Tibial nerve (tissue), 4 donors: Measurements from ENCODE around the gene CUZD1. TPM values are rescaled to one million over a fixed set of nuclear protein-coding genes. Genes with fewer than 3 reads are reported as not detected.

Experiments
- DNase-seq, 2 donors: peaks; one replicate each; pipeline ENCODE4 v3.0.0-alpha.2; 2019; ENCODE audit warnings: low spot score in 2 of 2
- H3K27ac ChIP-seq, 4 donors: fragments of 200-600 bp; sonication (generic) in 3 of 4; one replicate each; pipeline ENCODE4 v1.5.1; 2017 to 2019; ENCODE audit warnings: mild to moderate bottlenecking in 1 of 4
- H3K27me3 ChIP-seq, 2 donors: fragments of 200-600 bp; sonication (generic) in 1 of 2; one replicate each; pipeline versions ENCODE4 v1.5.1 to v1.6.0; 2017 to 2019
- H3K36me3 ChIP-seq, 3 donors: fragments of 200-600 bp; sonication (generic); one replicate each; pipeline ENCODE4 v1.5.1; 2018 to 2019
- H3K4me1 ChIP-seq, 4 donors: fragments of 200-600 bp; sonication (generic) in 3 of 4; one replicate each; pipeline ENCODE4 v1.5.1; 2017 to 2019
- H3K4me3 ChIP-seq, 4 donors: fragments of 200-600 bp; sonication (generic) in 3 of 4; one replicate each; pipeline ENCODE4 v1.5.1; 2017 to 2019; ENCODE audit warnings: mild to moderate bottlenecking in 1 of 4, moderate library complexity in 1 of 4
- H3K9me3 ChIP-seq, 4 donors: fragments of 200-600 bp; sonication (generic) in 3 of 4; one replicate each; pipeline ENCODE4 v1.5.1; 2017 to 2019
- EP300 ChIP-seq, 2 donors: sonication (generic); formaldehyde crosslinking; IDR thresholded peaks; one replicate each; pipeline ENCODE4 v1.6.1; 2017; ENCODE audit warnings: antibody characterized with exemption in 2 of 2, mild to moderate bottlenecking in 1 of 2
- POLR2A ChIP-seq, 2 donors: fragments of 450-650 bp; IDR thresholded peaks; one replicate each; pipeline ENCODE4 v1.6.1; 2017; ENCODE audit warnings: antibody characterized with exemption in 2 of 2, mild to moderate bottlenecking in 2 of 2, moderate library complexity in 2 of 2
- WGBS, 2 donors: methylation state at CpG; one replicate each; pipeline ENCODE4 v1.1.5; 2018; 5-methylcytosine and 5-hydroxymethylcytosine counted together
- total RNA-seq, 4 donors: library from RNA; depleted of rRNA; stranded (reverse); fragments of >200 nt; gene quantifications; one replicate each; pipeline ENCODE4 v1.1.0, GENCODE V29; 2016
- TF ChIP-seq, protein P1 (sequence below), 5 experiments: fragments of 200-600 bp in 3 of 5; fragments of 450-650 bp in 2 of 5; sonication (generic) in 3 of 5; IDR thresholded peaks; one replicate each; pipeline ENCODE4 v1.5.1; 2016 to 2019; ENCODE audit warnings: antibody characterized with exemption in 5 of 5, mild to moderate bottlenecking in 3 of 5, moderate library complexity in 2 of 5

CUZD1 gene
- total RNA-seq, 4 donors from 2014 or later = 1.2 to 5.7 (median 1.9) TPM; not detected in 1

DNA sequence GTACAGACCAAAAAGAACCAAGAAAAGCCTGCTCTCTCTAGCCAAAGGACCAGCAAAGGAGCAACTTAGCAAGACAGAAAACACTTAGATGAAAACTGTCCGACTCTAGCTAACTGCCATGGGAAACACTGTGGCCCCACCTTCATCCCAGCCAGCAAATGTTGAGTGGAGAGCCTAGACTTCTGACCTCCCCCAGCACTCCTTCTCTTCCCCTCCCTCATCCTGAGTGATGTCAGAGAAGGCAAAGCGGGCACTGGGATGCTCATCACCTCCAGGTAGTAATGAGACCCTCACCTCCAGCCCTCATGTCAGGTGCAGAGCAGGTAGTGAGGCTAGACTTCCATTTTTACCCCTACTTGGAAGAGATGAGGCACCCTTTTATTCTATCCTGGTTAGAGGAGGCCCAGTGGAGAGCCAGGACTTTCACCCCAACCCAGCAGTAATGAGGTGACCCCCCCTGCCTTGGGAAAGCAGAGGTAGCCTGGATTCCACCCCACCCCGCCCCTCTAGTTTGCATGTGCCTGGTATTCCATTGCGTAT lies 16.9 kb downstream of the CUZD1 start:
- WGBS, 2 donors = 80 to 85% methylated on average over 4 of the region's 4 CpGs
- TF ChIP-seq EP300 (IDR thresholded peaks at IDR 0.05) (no peak), POLR2A (IDR thresholded peaks at IDR 0.05) (no peak)
- TF ChIP-seq, protein P1, sequence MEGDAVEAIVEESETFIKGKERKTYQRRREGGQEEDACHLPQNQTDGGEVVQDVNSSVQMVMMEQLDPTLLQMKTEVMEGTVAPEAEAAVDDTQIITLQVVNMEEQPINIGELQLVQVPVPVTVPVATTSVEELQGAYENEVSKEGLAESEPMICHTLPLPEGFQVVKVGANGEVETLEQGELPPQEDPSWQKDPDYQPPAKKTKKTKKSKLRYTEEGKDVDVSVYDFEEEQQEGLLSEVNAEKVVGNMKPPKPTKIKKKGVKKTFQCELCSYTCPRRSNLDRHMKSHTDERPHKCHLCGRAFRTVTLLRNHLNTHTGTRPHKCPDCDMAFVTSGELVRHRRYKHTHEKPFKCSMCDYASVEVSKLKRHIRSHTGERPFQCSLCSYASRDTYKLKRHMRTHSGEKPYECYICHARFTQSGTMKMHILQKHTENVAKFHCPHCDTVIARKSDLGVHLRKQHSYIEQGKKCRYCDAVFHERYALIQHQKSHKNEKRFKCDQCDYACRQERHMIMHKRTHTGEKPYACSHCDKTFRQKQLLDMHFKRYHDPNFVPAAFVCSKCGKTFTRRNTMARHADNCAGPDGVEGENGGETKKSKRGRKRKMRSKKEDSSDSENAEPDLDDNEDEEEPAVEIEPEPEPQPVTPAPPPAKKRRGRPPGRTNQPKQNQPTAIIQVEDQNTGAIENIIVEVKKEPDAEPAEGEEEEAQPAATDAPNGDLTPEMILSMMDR (IDR thresholded peaks at IDR 0.05) = no peak
- DNase-seq = no peak
- H3K27ac ChIP-seq = no peak overlapping the region
- H3K9me3 ChIP-seq = no peaks in the 10 kb centered on the region
- H3K36me3 ChIP-seq = peaks cover 0 to 12% (median 0%) of the 10 kb centered on the region in 3 donors
- no peaks in the 10 kb centered on the region for H3K4me1 ChIP-seq
- H3K4me3 ChIP-seq = no peak overlapping the region
- H3K27me3 ChIP-seq = no peaks in the 10 kb centered on the region

DNA sequence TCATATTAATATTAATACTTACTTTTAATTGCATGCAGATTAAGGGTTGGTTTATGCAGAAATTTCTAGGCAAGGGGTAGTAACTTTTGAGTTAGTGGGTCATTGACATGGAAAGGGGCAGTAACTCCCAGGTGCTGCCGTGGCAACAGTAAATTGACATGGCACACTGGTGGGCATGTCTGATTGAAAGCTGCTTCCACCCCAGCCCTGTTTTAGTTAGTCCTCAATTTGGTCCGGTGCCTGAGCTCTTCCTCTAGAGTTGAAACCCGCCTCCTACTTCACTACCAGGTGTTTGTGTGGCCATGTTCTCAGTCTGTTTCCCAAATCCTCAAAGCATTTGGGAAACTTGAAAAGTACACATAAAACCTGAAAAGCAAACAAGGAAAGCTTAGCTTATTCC lies 18.4 kb downstream of the CUZD1 start:
- H3K27me3 ChIP-seq = no peaks in the 10 kb centered on the region
- H3K4me1 ChIP-seq = no peaks in the 10 kb centered on the region
- H3K4me3 ChIP-seq = no peak overlapping the region
- no peaks in the 10 kb centered on the region for H3K9me3 ChIP-seq
- DNase-seq = no peak
- H3K36me3 ChIP-seq = peaks cover 0 to 12% (median 0%) of the 10 kb centered on the region in 3 donors
- 81 to 84% methylated on average over 3 of the region's 3 CpGs for WGBS, 2 donors
- H3K27ac ChIP-seq = no peak overlapping the region
- no peak for TF ChIP-seq EP300 (IDR thresholded peaks at IDR 0.05)
- TF ChIP-seq, protein P1 (IDR thresholded peaks at IDR 0.05) = no peak

DNA sequence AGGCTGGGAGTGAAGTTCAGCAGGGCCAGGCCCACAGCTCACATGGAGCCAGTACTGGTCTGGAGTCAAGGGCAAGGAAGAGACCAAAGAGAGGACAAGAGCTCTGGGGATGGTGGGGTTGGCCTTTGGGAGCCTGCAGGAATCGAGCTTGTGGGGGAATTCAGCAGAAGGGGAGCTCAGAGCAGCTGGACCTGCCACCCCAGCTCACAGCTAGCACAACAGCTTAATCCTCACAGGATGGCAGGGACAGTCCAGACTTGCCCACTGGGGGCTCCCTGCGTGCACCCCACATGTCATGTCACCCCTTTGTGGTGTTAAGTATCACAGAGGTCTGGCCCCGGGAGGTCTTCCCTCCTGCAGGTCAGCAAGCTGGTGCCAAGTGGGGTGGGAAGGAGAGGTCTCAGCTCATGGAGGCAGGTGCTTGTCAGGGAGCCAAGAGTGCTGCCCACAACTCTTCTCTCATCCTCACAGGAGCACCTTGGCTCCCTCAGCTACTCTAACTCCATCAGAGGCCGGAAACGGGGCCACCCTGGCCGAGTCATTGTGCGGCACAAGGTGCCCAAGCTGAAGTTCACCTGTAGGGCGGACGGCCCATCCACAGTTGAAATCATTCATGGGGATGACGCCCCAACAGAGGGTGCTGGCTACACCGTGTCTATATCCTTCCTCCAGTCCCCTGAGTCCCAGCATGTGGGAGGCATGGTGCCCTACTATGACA lies 22.5 kb downstream of the CUZD1 start:
- H3K27ac ChIP-seq = no peak overlapping the region
- H3K36me3 ChIP-seq = no peaks in the 10 kb centered on the region
- TF ChIP-seq POLR2A (IDR thresholded peaks at IDR 0.05) (no peak), EP300 (IDR thresholded peaks at IDR 0.05) (no peak)
- TF ChIP-seq, protein P1 (IDR thresholded peaks at IDR 0.05) = no peak
- H3K27me3 ChIP-seq = peaks cover 0 to 4% of the 10 kb centered on the region in 2 donors
- WGBS, 2 donors = 79 to 85% methylated on average over 7 to 10 of the region's 11 CpGs
- DNase-seq = no peak
- no peaks in the 10 kb centered on the region for H3K9me3 ChIP-seq
- H3K4me1 ChIP-seq = no peaks in the 10 kb centered on the region
- no peak overlapping the region for H3K4me3 ChIP-seq

DNA sequence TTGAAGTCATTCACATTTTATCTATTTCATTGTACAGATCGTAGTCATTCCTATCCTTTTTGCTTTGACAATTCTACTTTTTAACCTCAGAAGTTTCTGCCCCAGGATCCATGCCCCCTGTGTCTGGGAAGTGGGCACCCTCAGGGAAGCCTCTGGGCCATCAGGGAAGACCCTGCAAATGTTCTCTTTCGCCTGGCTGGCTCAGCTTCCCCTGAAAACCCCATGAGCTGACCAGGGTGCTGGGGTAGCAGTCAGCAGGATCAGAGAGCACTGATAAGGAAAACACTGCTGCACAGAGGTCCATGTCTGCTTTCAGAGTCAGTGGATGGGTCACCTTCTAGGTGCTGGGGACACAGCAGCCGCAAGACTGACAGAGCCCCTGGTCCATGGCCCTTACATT lies 23.8 kb downstream of the CUZD1 start:
- WGBS, 2 donors = 68 to 71% methylated on average over 3 of the region's 3 CpGs
- peaks cover 0 to 8% of the 10 kb centered on the region in 2 donors for H3K27me3 ChIP-seq
- H3K36me3 ChIP-seq = no peaks in the 10 kb centered on the region
- no peak overlapping the region for H3K4me3 ChIP-seq
- no peak overlapping the region for H3K27ac ChIP-seq
- TF ChIP-seq EP300 (IDR thresholded peaks at IDR 0.05) = no peak
- TF ChIP-seq POLR2A (IDR thresholded peaks at IDR 0.05) = no peak
- TF ChIP-seq, protein P1 (IDR thresholded peaks at IDR 0.05) = no peak
- no peaks in the 10 kb centered on the region for H3K4me1 ChIP-seq
- no peak for DNase-seq
- H3K9me3 ChIP-seq = no peaks in the 10 kb centered on the region

DNA sequence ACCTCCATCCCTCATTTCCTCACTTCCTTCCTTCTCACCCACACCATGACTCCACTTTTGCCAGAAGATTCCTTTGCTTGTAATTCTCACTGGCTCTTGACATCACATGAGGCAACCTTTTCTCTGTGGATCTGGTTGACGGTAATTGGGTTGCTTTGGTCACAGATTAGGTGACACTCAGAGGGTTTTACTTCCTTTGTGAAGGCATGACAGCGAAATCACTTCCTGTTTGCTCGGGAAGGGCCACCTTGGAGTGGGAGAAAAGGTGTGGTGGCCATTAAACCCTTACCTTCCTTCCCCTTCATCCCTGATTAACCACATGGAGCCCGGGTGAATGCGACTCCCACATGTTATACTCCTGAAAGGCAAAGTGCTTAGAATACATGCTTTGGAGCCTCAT lies 30.2 kb downstream of the CUZD1 start:
- Histone ChIP-seq H3K9me3 (no peaks in the 10 kb centered on the region), H3K4me1 (no peaks in the 10 kb centered on the region), H3K27ac (no peak overlapping the region), H3K27me3 (peaks cover 0 to 8% of the 10 kb centered on the region in 2 donors), H3K4me3 (no peak overlapping the region), H3K36me3 (no peaks in the 10 kb centered on the region)
- no peak for TF ChIP-seq POLR2A (IDR thresholded peaks at IDR 0.05)
- TF ChIP-seq, protein P1 (IDR thresholded peaks at IDR 0.05) = no peak
- TF ChIP-seq EP300 (IDR thresholded peaks at IDR 0.05) = no peak
- WGBS, 2 donors = 75 to 76% methylated on average over 5 of the region's 5 CpGs
- no peak for DNase-seq
